Measurements from ENCODE around the gene PLBD1.

PLBD1 gene

DNA sequence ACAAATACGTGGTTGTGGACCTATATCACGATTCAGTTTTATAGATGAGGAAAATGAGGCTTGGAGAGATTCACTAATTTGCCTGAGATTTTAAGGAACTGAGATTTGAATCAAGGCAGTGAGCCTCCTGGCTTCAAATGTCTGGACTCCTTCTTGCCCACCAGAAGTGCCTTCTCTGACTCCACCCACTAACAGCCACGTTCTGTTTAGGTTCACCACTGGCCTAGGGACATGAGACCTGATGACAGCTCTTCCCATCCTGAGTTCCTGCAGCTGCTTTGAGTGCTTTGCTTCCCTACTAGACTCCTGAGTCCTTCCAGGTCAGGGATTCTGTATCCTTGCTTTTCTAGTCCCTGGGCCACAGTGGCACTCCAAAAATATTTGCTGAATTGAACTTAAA is 57.1 kb downstream of the PLBD1 start:
- DNase-seq (ENCODE audit: insufficient read length, low spot score) (no peak), FAIRE-seq (no peak)

DNA sequence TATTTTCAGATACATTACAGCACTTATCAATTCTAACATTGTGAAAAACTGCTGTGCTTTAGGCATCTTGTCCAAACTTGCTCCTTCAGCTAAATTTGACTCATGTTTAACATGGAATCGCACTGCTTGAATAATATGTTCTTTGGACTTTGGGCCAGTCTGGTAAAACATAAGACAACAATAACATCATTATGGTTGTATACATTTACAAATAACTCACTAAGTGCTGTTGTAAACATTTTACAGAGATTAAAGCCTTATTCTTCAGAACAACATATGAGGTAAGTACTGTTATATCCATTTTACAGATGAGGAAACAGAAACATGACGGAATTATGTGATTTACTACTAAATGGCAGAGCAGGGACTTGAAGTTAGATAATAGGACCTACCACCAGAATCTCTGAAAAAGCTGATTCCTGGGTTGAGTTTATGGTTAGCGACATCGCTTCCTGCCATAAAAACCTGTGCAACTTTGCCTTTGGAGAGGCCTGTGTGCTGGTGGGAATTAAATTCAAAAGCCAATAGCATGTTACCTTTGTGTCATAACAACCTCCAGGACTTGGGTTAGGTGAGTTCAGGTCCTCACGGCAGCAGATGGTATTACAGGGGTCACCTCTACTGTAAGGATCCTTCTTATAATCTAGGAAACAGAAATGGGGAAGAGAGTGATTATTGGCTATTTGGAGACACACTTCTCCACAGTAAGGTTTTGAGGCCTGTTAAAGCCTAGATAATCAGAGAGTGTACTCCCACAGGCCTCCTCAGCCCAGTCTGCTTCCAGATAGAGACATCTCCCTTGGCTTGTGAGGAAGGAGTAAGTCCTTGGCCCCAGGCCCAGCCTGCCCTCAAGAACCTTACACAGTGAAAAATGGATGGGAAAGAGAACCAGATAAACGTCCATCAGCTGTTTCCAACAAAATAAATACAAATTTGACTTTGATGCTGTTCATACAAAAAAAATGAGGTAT is 61.8 kb downstream of the PLBD1 start:
- FAIRE-seq (no peak), DNase-seq (ENCODE audit: insufficient read length, low spot score) (no peak)

DNA sequence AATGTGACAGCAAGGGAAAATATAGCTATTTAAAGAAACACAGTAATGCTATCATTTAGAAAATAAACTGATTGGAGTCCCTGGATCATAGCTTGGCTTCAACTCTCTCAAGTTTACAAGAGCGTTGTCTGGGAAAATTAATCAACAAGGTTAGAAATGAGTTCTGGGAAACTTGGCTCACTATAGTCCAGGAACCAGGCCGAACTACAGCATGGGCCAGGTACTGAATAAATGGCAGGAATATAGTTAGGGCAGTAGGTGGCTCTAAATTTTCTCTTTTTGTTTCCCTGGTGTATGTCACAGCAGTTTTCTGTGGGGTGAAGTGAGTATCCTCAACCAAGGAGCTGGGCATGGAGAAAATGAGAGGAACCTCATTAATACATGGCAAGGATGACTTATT is 72.4 kb downstream of the PLBD1 start:
- DNase-seq (ENCODE audit: insufficient read length, low spot score) = no peak
- FAIRE-seq = no peak

DNA sequence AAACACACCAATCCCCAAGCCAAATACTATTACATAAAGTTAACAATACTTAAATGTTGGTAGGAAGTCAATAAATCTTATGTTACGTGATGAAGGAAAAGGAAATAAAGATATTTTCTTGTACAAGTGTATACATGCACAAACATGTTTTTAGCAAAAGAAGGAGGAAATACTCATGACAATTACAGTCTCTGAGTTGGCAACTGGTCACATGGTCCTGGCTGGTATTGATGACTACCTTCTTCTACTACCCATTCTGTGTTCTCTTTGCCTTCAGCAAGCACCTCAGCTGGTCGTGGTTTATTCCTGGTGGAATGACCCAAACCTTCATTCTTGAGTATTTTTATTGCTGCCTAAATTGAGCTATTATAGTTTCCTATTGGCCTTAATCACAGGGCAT is 84.8 kb downstream of the PLBD1 start:
- FAIRE-seq (no peak), DNase-seq (ENCODE audit: insufficient read length, low spot score) (no peak)

DNA sequence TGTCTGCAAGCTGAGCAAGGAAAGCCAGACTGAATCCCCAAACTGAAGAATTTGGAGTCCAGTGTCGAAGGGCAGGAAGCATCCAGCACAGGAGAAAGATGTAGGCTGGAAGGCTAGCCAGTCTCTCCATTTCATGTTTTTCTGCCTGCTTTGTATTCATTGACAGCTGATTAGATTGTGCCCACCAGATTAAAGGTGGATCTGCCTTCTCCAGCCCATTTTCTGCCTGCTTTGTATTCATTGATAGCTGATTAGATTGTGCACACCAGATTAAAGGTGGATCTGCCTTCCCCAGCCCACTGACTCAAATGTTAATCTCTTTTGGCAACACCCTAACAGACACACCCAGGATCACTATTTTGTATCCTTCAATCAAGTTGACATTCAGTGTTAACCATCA is 85.3 kb downstream of the PLBD1 start:
- FAIRE-seq (no peak), DNase-seq (ENCODE audit: insufficient read length, low spot score) (no peak)

- no peak for DNase-seq (ENCODE audit: insufficient read length, low spot score)
- no peak for FAIRE-seq
These were observed 86.5 kb downstream of the PLBD1 start for GRCh38 chr12:14481201-14481600.

GRCh38 chr12:14479004-14479403 is 88.7 kb downstream of the PLBD1 start:
- FAIRE-seq = no peak
- no peak for DNase-seq (ENCODE audit: insufficient read length, low spot score)

GRCh38 chr12:14473707-14474287 is 93.9 kb downstream of the PLBD1 start:
- no peak for FAIRE-seq
- DNase-seq (ENCODE audit: insufficient read length, low spot score) = no peak

DNA sequence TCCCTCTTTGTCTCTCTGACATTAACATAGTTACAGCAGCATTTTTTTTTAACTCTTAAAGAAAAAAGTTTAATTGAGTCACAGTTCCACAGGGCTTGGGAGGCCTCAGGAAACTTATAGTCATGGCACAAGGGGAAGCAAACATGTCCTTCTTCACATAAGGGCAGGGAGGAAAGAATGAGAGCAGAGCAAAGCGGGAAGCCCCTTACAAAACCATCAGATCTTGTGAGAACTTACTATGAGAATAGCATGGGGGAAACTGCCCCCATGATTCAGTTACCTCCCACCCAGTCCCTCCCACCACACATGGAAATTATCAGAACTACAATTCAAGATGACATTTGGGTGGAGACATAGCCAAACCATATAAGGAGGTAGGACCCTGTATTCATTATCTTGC is 96.2 kb downstream of the PLBD1 start:
- FAIRE-seq (no peak), DNase-seq (ENCODE audit: insufficient read length, low spot score) (no peak)

- DNase-seq (ENCODE audit: insufficient read length, low spot score) = no peak
- no peak for FAIRE-seq
These were observed 107.4 kb downstream of the PLBD1 start for GRCh38 chr12:14460212-14460841.

GRCh38 chr12:14454098-14454907 is 113.4 kb downstream of the PLBD1 start:
- FAIRE-seq (no peak), DNase-seq (ENCODE audit: insufficient read length, low spot score) (peak; percentile 33)

Data from HTR-8/SVneo (cell line).